Neural progenitor cell (in vitro differentiated cells): Measurements from ENCODE around the gene THRA. TPM values are rescaled to one million over a fixed set of nuclear protein-coding genes. Genes with fewer than 3 reads are reported as not detected.

Source experiments
- DNase-seq: peaks from one replicate; pipeline ENCODE4 v3.0.0-alpha.2; 2016; ENCODE audit warnings: low spot score
- H2AFZ ChIP-seq: fragments of 200-600 bp; sonication (generic); replicated peaks from 2 replicates; pipeline ENCODE4 v1.6.1; 2016; ENCODE audit warnings: antibody characterized with exemption
- H3F3A ChIP-seq: fragments of 200-600 bp; sonication (generic); 2 replicates; pipeline ENCODE4 v1.6.1; 2016; ENCODE audit warnings: antibody characterized with exemption, low read depth
- H3K27ac ChIP-seq: fragments of 200-600 bp; sonication (generic); 2 replicates; pipeline ENCODE4 v1.5.1; 2016; ENCODE audit warnings: mild to moderate bottlenecking
- H3K27me3 ChIP-seq: fragments of 200-600 bp; sonication (generic); 2 replicates; pipeline ENCODE4 v1.6.1; 2016; ENCODE audit warnings: mild to moderate bottlenecking, moderate library complexity
- H3K36me3 ChIP-seq: fragments of 200-600 bp; sonication (generic); 2 replicates; pipeline ENCODE4 v1.5.1; 2016
- H3K4me1 ChIP-seq: fragments of 200-600 bp; sonication (generic); 2 replicates; pipeline ENCODE4 v1.6.1; 2016; ENCODE audit warnings: mixed run types
- H3K4me2 ChIP-seq: fragments of 200-600 bp; sonication (generic); 2 replicates; pipeline ENCODE4 v1.6.1; 2016
- H3K4me3 ChIP-seq: fragments of 200-600 bp; sonication (generic); 2 replicates; pipeline ENCODE4 v1.5.1; 2016
- H3K79me2 ChIP-seq: fragments of 200-600 bp; sonication (generic); 2 replicates; pipeline ENCODE4 v1.6.1; 2016; ENCODE audit warnings: low read depth
- H3K9ac ChIP-seq: fragments of 200-600 bp; sonication (generic); 2 replicates; pipeline ENCODE4 v1.6.1; 2016
- H3K9me3 ChIP-seq: fragments of 200-600 bp; sonication (generic); 2 replicates; pipeline ENCODE4 v1.5.1; 2016; ENCODE audit warnings: low read depth
- H4K20me1 ChIP-seq: fragments of 200-600 bp; sonication (generic); 2 replicates; pipeline ENCODE4 v1.6.1; 2016; ENCODE audit warnings: low read depth
- H3K27ac Mint-ChIP-seq: 3 replicates; pipeline ENCODE4 v1.8.0; 2021; ENCODE audit warnings: mixed read lengths
- H3K27me3 Mint-ChIP-seq: 2 replicates; pipeline ENCODE4 v1.8.0; 2022; ENCODE audit warnings: low read depth, mild to moderate bottlenecking, inconsistent platforms, moderate library complexity, mixed read lengths; ENCODE audit not compliant: insufficient read depth
- H3K36me3 Mint-ChIP-seq: 3 replicates; pipeline ENCODE4 v1.8.0; 2021; ENCODE audit warnings: mixed read lengths
- H3K4me1 Mint-ChIP-seq: 3 replicates; pipeline ENCODE4 v1.8.0; 2021; ENCODE audit warnings: mixed read lengths
- H3K4me3 Mint-ChIP-seq: 3 replicates; pipeline ENCODE4 v1.8.0; 2021; ENCODE audit warnings: mild to moderate bottlenecking, moderate library complexity, mixed read lengths
- H3K9me3 Mint-ChIP-seq: 3 replicates; pipeline ENCODE4 v1.8.0; 2020; ENCODE audit warnings: mixed read lengths
- CTCF ChIP-seq: fragments of 200-600 bp; sonication (generic); IDR thresholded peaks from 2 replicates; pipeline ENCODE4 v1.5.1; 2017; ENCODE audit warnings: antibody characterized with exemption, mild to moderate bottlenecking
- EZH2 ChIP-seq: fragments of 200-600 bp; sonication (generic); IDR thresholded peaks from 2 replicates; pipeline ENCODE4 v1.6.1; 2017; ENCODE audit warnings: antibody characterized with exemption, mild to moderate bottlenecking, moderate library complexity
- EZH2phosphoT487 ChIP-seq: fragments of 200-600 bp; sonication (generic); IDR thresholded peaks from 2 replicates; pipeline ENCODE4 v1.6.1; 2017; ENCODE audit warnings: antibody characterized with exemption
- total RNA-seq: library from RNA; depleted of rRNA; stranded (reverse); fragments of >200 nt; gene quantifications from 2 replicates; pipeline ENCODE4 v1.2.3, GENCODE V29; 2015; ENCODE audit warnings: low replicate concordance

Gene THRA
- total RNA-seq, 1 donor from 2014 or later, result 14.5 TPM

- H3K4me2 ChIP-seq, result no peak overlapping the region
- Mint-ChIP-seq H3K27me3 (peaks cover 3% of the 10 kb centered on the region), H3K4me3 (no peak overlapping the region)
Observed at GRCh38 chr17:40025559-40025958, 37.2 kb upstream of the THRA start.

GRCh38 chr17:40025991-40026815 lies 36.6 kb upstream of the THRA start:
- Mint-ChIP-seq H3K27me3 (peaks cover 3% of the 10 kb centered on the region), H3K36me3 (peaks cover 34% of the 10 kb centered on the region), H3K4me1 (peaks cover 6% of the 10 kb centered on the region), H3K9me3 (no peaks in the 10 kb centered on the region), H3K4me3 (no peak overlapping the region), H3K27ac (no peak overlapping the region)
- no peaks in the 10 kb centered on the region for H3K27me3 ChIP-seq
- H3K4me1 ChIP-seq, result no peaks in the 10 kb centered on the region
- H3K9me3 ChIP-seq, result no peaks in the 10 kb centered on the region
- H3K79me2 ChIP-seq, result no peaks in the 10 kb centered on the region
- DNase-seq, result no peak
- TF ChIP-seq EZH2phosphoT487, result no peak
- no peak for TF ChIP-seq CTCF
- TF ChIP-seq EZH2, result no peak
- H3F3A ChIP-seq, result peaks cover 8% of the 10 kb centered on the region
- no peak overlapping the region for H3K27ac ChIP-seq
- no peak overlapping the region for H3K4me3 ChIP-seq
- no peaks in the 10 kb centered on the region for H4K20me1 ChIP-seq
- H3K36me3 ChIP-seq, result no peaks in the 10 kb centered on the region
- no peak overlapping the region for H3K9ac ChIP-seq
- H2AFZ ChIP-seq, result no peak overlapping the region
- H3K4me2 ChIP-seq, result no peak overlapping the region

More at GRCh38 chr17:40025559-40025958, 37.2 kb upstream of the THRA start:
- Histone ChIP-seq H3K4me1 (no peaks in the 10 kb centered on the region), H3K9ac (no peak overlapping the region), H2AFZ (no peak overlapping the region), H3K36me3 (no peaks in the 10 kb centered on the region), H3F3A (peaks cover 8% of the 10 kb centered on the region), H4K20me1 (no peaks in the 10 kb centered on the region), H3K27me3 (no peaks in the 10 kb centered on the region), H3K27ac (no peak overlapping the region), H3K79me2 (no peaks in the 10 kb centered on the region), H3K9me3 (no peaks in the 10 kb centered on the region), H3K4me3 (no peak overlapping the region)
- Mint-ChIP-seq H3K27ac (peak overlapping the region; percentile 7), H3K9me3 (no peaks in the 10 kb centered on the region), H3K36me3 (peaks cover 29% of the 10 kb centered on the region), H3K4me1 (peaks cover 6% of the 10 kb centered on the region)
- TF ChIP-seq CTCF, result no peak
- TF ChIP-seq EZH2phosphoT487, result no peak
- no peak for DNase-seq

GRCh38 chr17:40026816-40027613 lies 35.8 kb upstream of the THRA start:
- H3K27ac ChIP-seq, result no peak overlapping the region
- H2AFZ ChIP-seq, result no peak overlapping the region
- H3K27me3 Mint-ChIP-seq, result peaks cover 3% of the 10 kb centered on the region

More at GRCh38 chr17:40026816-40027613, 35.8 kb upstream of the THRA start:
- Histone ChIP-seq H3K79me2 (no peaks in the 10 kb centered on the region), H3K9me3 (no peaks in the 10 kb centered on the region), H3K36me3 (no peaks in the 10 kb centered on the region), H3K4me3 (no peak overlapping the region), H3K4me1 (no peaks in the 10 kb centered on the region), H3K27me3 (no peaks in the 10 kb centered on the region), H3F3A (peaks cover 8% of the 10 kb centered on the region), H4K20me1 (no peaks in the 10 kb centered on the region), H3K9ac (no peak overlapping the region), H3K4me2 (no peak overlapping the region)
- peaks cover 33% of the 10 kb centered on the region for H3K36me3 Mint-ChIP-seq
- H3K4me3 Mint-ChIP-seq, result no peak overlapping the region
- H3K4me1 Mint-ChIP-seq, result peaks cover 6% of the 10 kb centered on the region
- peak; percentile 92 for DNase-seq
- H3K9me3 Mint-ChIP-seq, result no peaks in the 10 kb centered on the region
- no peak overlapping the region for H3K27ac Mint-ChIP-seq
- peak; percentile 86 for TF ChIP-seq CTCF
- no peak for TF ChIP-seq EZH2phosphoT487
